Astrocyte (in vitro differentiated cells and primary cell): Measurements from ENCODE around the gene FAM168A. TPM values are rescaled to one million over a fixed set of nuclear protein-coding genes. Genes with fewer than 3 reads are reported as not detected.
A peak's percentile ranks its signal among the peaks of the same experiment; 100 is the strongest.

ENCODE experiments used
- DNase-seq: peaks from one replicate; pipeline ENCODE4 v3.0.0-alpha.2; 2010; ENCODE audit warnings: low read depth
- FAIRE-seq: peaks from 2 replicates; lab custom pipeline; 2011; peaks lifted over from hg19 to GRCh38; lab: Jason Lieb, UNC
- H2AFZ ChIP-seq: 2 replicates; pipeline ENCODE4 v1.6.0; 2012; ENCODE audit warnings: low read depth, low read length, inconsistent platforms
- H3K27ac ChIP-seq: 2 replicates; pipeline ENCODE4 v1.5.1; 2011; ENCODE audit warnings: low read depth, low read length, inconsistent platforms
- H3K27me3 ChIP-seq: 2 replicates; pipeline ENCODE4 v1.6.0; 2011; ENCODE audit warnings: low read length, inconsistent platforms; ENCODE audit not compliant: insufficient read depth
- H3K36me3 ChIP-seq: 2 replicates; pipeline ENCODE4 v1.5.1; 2011; ENCODE audit warnings: low read length, inconsistent platforms; ENCODE audit not compliant: insufficient read depth
- H3K4me1 ChIP-seq: 2 replicates; pipeline ENCODE4 v1.5.1; 2011; ENCODE audit warnings: low read length, inconsistent platforms; ENCODE audit not compliant: insufficient read depth
- H3K4me2 ChIP-seq: 2 replicates; pipeline ENCODE4 v1.6.0; 2012; ENCODE audit warnings: low read length, inconsistent platforms
- H3K4me3 ChIP-seq: 2 replicates; pipeline ENCODE4 v1.5.1; 2011; ENCODE audit warnings: low read depth, mild to moderate bottlenecking, low read length, inconsistent platforms; ENCODE audit not compliant: insufficient read depth
- H3K79me2 ChIP-seq: 2 replicates; pipeline ENCODE4 v1.6.0; 2012; ENCODE audit warnings: mild to moderate bottlenecking, low read length, inconsistent platforms; ENCODE audit not compliant: insufficient read depth
- H3K9ac ChIP-seq: 2 replicates; pipeline ENCODE4 v1.6.0; 2012; ENCODE audit warnings: mild to moderate bottlenecking, low read length, inconsistent platforms
- H3K9me3 ChIP-seq: 2 replicates; pipeline ENCODE4 v1.5.1; 2012; ENCODE audit warnings: low read depth, mild to moderate bottlenecking, low read length, inconsistent platforms; ENCODE audit not compliant: insufficient read depth
- H4K20me1 ChIP-seq: 2 replicates; pipeline ENCODE4 v1.6.0; 2012; ENCODE audit warnings: low read length, inconsistent platforms; ENCODE audit not compliant: insufficient read depth
- H3K27ac Mint-ChIP-seq: one replicate; pipeline ENCODE4 v1.8.0; 2021; ENCODE audit warnings: mild to moderate bottlenecking, mixed read lengths; ENCODE audit not compliant: unreplicated experiment
- H3K27me3 Mint-ChIP-seq: one replicate; pipeline ENCODE4 v1.8.0; 2021; ENCODE audit warnings: low read depth, mixed read lengths; ENCODE audit not compliant: unreplicated experiment
- H3K36me3 Mint-ChIP-seq: one replicate; pipeline ENCODE4 v1.8.0; 2021; ENCODE audit warnings: low read depth, mixed read lengths; ENCODE audit not compliant: unreplicated experiment
- H3K4me1 Mint-ChIP-seq: one replicate; pipeline ENCODE4 v1.8.0; 2021; ENCODE audit warnings: low read depth, mixed read lengths; ENCODE audit not compliant: unreplicated experiment
- H3K4me3 Mint-ChIP-seq: one replicate; pipeline ENCODE4 v1.8.0; 2021; ENCODE audit warnings: mild to moderate bottlenecking, moderate library complexity, mixed read lengths; ENCODE audit not compliant: unreplicated experiment
- H3K9me3 Mint-ChIP-seq: one replicate; pipeline ENCODE4 v1.8.0; 2021; ENCODE audit warnings: mild to moderate bottlenecking, mixed read lengths; ENCODE audit not compliant: unreplicated experiment
- EZH2 ChIP-seq: IDR thresholded peaks from 2 replicates; pipeline ENCODE4 v1.6.1; 2012; ENCODE audit warnings: mild to moderate bottlenecking, low read length, inconsistent platforms; ENCODE audit not compliant: insufficient read depth
- total RNA-seq: library from RNA; stranded (reverse); gene quantifications from 2 replicates; pipeline ENCODE4 v1.2.1, GENCODE V29; 2021
- TF ChIP-seq, protein P1 (sequence below): IDR thresholded peaks from 2 replicates; pipeline ENCODE4 v1.5.1; 2011; ENCODE audit warnings: low read depth, mild to moderate bottlenecking, inconsistent platforms, low read length, moderate library complexity; ENCODE audit not compliant: insufficient read depth

FAM168A gene
- total RNA-seq, 1 donor from 2014 or later: 44.8 TPM

DNA sequence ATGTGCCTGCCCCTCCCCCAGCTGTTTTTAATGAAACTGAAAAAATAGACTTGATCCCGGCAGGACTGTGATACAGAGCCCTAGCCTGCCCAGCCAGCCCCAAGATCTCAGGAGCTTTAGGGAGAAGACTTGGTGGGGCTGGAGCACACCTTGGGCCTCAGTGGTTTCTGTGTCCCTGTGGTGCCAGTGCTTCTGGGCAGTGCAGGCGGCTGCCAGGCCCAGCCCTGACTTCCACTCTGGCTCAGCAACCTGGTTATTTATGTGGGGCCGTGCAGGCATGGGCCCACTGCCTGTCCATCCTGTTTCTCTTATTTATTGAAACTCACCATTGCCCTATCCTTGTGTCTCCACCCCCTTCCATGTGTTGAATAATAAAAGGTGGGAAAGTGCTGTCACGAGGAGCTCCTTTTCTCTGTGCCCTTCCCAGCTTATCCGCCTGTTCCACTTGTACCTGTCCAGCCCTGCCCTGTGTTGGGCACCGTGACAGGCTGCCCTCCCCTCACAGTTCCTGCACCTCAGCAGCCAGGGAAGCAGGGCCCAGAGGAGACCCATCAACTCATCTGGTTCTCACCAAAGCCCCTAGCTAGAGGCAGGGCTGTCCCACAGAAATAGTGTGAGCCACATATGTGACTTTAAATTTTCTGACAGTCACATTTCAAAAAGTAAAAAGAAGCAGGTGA, 201.5 kb downstream of the FAM168A start:
- Histone ChIP-seq H3K4me3 (no peak overlapping the region), H3K79me2 (no peaks in the 10 kb centered on the region), H3K4me2 (no peak overlapping the region), H3K27ac (no peak overlapping the region), H3K36me3 (no peaks in the 10 kb centered on the region), H3K4me1 (peaks cover 20% of the 10 kb centered on the region), H3K9ac (no peak overlapping the region), H3K27me3 (no peaks in the 10 kb centered on the region), H3K9me3 (no peaks in the 10 kb centered on the region), H4K20me1 (peaks cover 16% of the 10 kb centered on the region), H2AFZ (no peak overlapping the region)
- no peak overlapping the region for H3K4me3 Mint-ChIP-seq
- DNase-seq: no peak
- TF ChIP-seq EZH2: no peak
- TF ChIP-seq, protein P1, sequence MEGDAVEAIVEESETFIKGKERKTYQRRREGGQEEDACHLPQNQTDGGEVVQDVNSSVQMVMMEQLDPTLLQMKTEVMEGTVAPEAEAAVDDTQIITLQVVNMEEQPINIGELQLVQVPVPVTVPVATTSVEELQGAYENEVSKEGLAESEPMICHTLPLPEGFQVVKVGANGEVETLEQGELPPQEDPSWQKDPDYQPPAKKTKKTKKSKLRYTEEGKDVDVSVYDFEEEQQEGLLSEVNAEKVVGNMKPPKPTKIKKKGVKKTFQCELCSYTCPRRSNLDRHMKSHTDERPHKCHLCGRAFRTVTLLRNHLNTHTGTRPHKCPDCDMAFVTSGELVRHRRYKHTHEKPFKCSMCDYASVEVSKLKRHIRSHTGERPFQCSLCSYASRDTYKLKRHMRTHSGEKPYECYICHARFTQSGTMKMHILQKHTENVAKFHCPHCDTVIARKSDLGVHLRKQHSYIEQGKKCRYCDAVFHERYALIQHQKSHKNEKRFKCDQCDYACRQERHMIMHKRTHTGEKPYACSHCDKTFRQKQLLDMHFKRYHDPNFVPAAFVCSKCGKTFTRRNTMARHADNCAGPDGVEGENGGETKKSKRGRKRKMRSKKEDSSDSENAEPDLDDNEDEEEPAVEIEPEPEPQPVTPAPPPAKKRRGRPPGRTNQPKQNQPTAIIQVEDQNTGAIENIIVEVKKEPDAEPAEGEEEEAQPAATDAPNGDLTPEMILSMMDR: no peak
- H3K4me1 Mint-ChIP-seq: peaks cover 16% of the 10 kb centered on the region
- H3K36me3 Mint-ChIP-seq: peaks cover under 1% of the 10 kb centered on the region
- no peaks in the 10 kb centered on the region for H3K9me3 Mint-ChIP-seq
- H3K27me3 Mint-ChIP-seq: no peaks in the 10 kb centered on the region
- FAIRE-seq: no peak
- H3K27ac Mint-ChIP-seq: peak overlapping the region; percentile 47

DNA sequence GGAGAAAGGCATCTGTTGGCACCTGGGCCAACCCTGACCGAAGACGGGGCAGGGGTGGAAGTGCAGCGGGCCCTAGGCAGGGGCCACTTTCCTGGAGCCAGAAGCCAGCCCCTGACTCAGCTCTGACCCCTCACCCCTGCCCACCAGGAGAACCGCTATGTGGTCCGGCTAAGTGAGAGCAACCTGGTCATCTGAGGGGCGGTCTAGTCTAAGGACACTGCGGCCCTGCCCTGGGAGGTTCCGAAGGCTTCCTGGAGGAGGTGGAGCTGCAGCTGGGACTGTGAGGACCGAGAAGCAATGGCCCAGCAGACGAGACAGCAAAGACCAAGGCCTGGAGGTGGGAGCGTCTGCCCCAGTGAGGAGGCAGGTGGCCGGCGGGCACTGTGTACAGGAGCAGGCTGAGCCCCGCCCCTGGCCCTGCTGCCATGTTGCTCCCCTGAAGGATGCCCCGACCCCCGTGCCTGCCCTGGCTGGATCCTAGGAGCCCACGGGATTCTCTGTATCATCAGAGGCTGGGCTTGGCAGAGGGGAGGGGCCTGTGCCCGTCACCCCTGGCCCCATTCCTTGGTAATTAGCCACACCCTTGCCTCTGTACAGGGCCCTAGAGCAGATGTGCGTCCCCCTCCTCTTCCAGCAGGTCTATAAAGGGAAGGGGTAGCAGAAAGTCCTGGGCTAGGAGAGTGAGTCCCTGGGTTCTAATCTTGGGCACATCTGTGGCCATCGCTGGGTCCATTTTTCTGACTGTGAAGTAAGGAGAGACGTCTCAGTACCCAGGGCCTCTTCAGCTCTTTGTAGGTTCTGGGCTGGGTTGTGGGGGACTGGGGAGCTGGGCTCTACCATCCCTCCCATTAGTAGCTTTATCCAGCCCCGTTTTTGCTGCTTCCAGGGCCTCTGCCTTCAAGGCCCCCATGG, 202.4 kb downstream of the FAM168A start:
- no peak overlapping the region for H3K9ac ChIP-seq
- DNase-seq (no peak), FAIRE-seq (no peak)
- no peak overlapping the region for H3K27ac Mint-ChIP-seq
- H3K27me3 ChIP-seq: no peaks in the 10 kb centered on the region
- TF ChIP-seq, protein P1: no peak
- no peak for TF ChIP-seq EZH2
- no peak overlapping the region for H3K4me3 ChIP-seq
- no peaks in the 10 kb centered on the region for H3K27me3 Mint-ChIP-seq
- H3K36me3 Mint-ChIP-seq: peaks cover 2% of the 10 kb centered on the region
- peaks cover 20% of the 10 kb centered on the region for H3K4me1 ChIP-seq
- no peak overlapping the region for H3K4me3 Mint-ChIP-seq
- peaks cover 19% of the 10 kb centered on the region for H4K20me1 ChIP-seq
- peaks cover 12% of the 10 kb centered on the region for H3K4me1 Mint-ChIP-seq
- no peaks in the 10 kb centered on the region for H3K9me3 Mint-ChIP-seq
- no peak overlapping the region for H3K27ac ChIP-seq
- no peaks in the 10 kb centered on the region for H3K36me3 ChIP-seq
- H3K79me2 ChIP-seq: peaks cover 5% of the 10 kb centered on the region
- H3K9me3 ChIP-seq: no peaks in the 10 kb centered on the region
- H3K4me2 ChIP-seq: no peak overlapping the region
- H2AFZ ChIP-seq: no peak overlapping the region
